HL-60/S4 treated with retinoic acid at 250 ng/mL for 4 days and 3 days (cell line): ENCODE measurements around the gene ZSCAN23.
"Not testable (repeated sequence)": the region's sequence is repeated elsewhere in the genome, so short reads cannot be mapped to it uniquely, and the experiment has no call there.

Experiments used
- in situ Hi-C: fragments of 300-500 bp; cut with MboI; formaldehyde crosslinking; loops from 2 replicates; pipeline ENCODE4 v1.7.0; 2022; ENCODE audit warnings: low sequenced_read_pairs

ZSCAN23 gene

DNA sequence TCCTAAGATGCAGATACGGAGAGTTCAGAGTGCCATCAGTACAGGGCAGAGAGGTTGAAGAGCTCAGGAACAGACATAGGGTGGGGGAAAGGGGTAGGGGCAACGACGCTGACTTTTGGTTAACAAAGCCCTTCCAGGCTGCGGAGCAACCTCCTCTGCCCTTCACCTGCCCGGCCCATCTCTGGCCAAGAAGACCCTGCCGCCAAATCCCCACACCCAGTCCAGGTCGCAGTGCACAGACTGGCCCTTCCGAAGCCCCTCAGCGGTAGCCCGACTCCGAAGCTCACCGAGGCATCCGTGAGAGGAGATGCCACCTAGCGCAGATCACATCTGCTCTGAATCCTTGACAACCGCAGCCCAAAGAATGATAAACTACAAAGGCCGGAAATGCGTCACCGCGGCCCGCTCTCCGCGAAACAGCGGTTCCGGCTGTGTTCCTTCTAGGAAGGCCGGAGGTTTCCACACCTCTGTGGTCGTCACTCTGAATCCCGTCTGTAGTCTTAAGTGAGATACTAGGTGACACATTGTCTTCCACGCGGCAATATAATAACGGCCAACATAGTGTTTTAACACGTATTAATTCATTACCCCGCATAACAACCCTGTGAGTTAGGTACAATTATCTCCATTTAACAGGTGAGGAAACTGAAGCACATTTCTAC, at the start of gene ZSCAN23:
Gene ZSCAN23, minus strand, starts transcription at position 380 of the 662 bp plus-strand sequence. CDS start 7,225 bp downstream, outside the sequence.
- in situ Hi-C loops = no loop called here

DNA sequence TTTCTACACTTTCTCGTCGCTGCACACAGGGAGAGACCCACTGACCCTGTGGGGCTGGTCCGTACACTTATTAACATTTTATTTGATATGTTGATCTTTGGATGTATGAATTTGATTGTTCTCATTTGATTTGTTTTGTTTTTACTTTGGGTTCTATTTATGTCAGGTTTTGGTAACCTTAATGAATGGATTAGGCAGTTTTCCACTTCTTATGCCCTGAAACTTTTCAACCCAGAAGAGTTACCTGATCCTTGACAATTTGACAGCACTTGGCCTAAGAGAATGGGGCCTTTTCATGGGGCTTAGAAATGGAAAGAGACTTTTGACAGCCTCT, 48.7 kb upstream of the ZSCAN23 start:
- in situ Hi-C loops = no loop called here

DNA sequence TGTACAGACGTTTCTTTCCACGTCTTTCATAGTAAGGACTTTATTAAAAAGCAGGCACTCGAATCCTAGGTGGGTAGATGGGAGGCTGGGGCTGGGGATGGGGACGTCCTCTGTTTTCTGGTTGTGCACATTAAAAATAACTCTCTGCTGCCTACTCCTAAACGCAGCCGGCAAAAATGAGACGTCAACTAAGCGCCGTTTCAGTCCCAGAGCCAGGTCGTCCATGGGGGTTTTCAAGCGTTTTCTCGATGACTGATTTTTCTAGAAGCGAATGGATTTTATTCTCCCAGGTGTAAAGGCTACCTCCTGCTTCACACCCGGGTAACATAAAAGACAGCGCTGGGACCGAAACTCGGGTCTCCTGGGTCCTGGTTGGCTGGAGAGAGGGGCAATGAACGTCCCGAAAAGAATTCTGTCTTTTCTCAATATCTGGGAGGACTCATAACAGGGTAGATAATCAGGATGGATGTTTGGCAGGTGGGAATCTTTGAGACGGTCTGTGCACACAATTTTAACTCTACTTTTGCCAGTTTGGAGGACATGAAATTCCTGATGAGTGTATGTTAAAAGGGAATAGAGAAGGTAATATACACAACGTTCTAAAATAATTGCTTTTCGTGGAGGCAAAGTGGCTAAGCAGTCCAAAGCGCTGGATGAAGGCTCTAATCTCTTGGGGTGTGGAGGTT, 47.1 kb upstream of the ZSCAN23 start:
- in situ Hi-C loops = no loop called here

DNA sequence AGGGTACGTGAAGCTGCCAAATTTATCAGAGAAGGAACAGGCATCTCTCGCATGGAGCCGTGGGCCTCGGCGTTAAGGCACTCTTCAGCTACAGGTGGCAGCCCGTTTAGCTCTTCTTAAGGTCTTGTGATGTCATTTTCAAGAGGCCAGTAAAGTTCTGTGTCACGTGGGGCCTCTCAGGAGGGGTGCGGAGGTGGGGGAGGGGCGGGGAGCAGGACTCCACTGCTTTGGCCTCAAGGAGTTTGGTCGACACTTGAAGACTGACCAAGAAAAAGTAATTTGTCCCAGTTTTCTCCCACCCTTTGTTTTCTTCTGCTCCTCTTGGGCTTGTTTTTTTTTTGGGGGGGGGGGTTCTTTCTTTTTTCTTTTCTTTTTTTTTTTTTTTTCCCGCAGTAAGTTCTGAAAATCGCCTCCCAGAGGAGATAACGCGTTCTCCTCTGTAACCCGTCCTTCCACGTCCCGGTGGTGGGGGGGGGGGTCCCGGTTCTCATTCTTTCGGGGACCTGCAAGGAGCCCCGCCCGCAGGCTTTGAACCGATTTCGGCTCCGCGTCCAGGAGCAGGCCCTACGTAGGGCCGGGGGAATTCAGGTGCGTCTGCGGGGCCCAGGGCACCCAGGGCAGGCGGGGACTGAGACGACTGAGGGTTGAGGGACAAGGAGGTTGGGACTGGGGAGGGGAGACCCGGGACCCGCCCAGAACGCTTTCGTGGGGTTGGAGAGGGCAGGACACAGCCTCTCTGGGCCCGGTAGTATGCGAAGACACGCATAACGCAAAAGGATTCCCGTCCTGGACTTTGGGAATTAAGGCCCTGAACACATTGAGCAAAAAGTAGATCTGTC, 46.3 kb upstream of the ZSCAN23 start:
- in situ Hi-C loops = no loop called here

DNA sequence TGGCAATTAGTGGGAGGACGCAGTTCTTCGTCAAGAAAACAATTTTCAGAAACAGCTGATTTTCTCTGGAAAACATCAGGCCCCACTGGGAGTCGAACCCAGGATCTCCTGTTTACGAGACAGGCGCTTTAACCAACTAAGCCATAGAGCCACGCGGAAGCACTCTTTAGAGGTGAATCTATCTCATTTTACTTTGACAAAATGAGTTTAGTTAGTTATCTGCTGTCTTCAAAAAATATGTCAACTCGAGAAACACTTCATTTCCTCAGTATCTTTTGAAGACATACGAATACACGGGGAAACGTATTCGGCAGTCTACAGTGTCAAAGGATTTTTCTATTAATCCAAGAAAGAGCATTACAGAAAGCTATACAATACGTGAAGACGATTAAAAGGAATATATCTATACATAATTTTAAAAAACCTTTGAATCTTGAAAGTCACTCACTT, 45.6 kb upstream of the ZSCAN23 start:
- in situ Hi-C loops = no loop called here

DNA sequence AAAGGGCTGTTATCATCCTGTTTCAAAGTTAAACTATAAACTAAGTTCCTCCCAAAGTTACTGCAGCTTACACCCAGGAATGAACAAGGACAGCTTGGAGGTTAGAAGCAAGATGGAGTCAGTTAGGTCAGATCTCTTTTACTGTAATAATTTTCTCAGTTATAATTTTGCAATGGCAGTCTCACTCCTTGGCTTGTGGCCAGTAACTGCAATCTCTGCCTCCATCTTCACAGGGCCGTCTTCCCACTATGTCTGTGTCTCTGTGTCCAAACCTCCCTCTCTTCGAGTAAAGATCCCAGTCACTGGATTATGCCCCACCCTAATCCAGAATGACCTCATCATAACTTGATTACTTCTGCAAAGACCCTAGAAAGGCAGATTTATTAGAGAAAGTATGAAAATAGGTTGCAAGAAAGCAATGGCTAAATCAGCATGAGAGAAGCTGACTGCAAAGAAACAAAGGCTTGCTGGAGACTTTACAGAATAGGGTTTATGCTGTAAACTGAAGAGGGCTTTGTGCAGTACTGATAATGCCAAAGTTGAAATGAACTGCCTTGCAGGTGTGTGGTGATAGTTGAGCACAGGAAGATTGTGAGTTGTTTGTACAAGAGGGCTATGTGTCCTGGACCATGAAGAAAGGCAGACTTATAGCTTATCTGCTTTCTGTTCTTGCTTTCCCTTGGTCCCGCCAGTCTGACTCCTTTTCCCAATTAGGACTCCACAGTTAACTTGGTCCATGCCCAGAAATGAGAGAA, 43.9 kb upstream of the ZSCAN23 start:
- in situ Hi-C loops = no loop called here

DNA sequence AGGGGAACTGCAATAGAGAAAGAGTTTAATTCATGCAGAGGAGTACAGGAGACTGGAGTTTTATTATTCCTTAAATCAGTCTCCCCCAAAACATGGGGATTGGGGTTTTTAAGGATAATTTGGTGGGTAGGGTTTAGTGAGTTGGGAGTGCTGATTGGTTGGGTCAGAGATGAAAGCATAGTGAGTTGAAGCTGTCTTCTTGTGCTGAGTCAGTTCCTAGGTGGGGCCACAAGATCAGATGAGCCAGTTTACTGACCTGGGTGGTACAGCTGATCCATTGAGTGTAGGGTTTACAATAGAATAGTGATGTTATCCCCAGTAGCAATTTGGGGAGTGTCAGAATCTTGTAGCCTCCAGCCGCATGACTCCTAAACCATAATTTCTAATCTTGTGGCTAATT, 43.2 kb upstream of the ZSCAN23 start:
- in situ Hi-C loops = no loop called here

DNA sequence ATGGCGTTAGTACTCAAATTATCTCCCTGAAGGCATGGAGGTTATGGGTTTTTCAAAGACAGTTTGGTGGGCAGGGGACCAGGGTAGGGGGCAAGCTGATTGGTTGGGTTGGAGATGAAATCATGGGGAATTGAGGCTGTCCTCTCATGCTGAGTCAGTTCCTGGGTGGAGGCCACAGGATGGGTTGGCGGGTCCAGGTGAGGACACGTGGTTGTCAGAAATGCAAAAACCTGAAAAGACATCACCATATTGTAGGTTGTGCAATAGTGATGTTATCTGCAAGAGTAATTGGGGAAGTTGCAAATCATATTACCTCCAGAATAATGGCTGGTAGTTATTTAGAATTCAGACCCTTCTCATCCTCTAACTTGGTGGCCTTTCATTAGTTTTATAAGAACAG, 42.2 kb upstream of the ZSCAN23 start:
- in situ Hi-C loops = no loop called here

DNA sequence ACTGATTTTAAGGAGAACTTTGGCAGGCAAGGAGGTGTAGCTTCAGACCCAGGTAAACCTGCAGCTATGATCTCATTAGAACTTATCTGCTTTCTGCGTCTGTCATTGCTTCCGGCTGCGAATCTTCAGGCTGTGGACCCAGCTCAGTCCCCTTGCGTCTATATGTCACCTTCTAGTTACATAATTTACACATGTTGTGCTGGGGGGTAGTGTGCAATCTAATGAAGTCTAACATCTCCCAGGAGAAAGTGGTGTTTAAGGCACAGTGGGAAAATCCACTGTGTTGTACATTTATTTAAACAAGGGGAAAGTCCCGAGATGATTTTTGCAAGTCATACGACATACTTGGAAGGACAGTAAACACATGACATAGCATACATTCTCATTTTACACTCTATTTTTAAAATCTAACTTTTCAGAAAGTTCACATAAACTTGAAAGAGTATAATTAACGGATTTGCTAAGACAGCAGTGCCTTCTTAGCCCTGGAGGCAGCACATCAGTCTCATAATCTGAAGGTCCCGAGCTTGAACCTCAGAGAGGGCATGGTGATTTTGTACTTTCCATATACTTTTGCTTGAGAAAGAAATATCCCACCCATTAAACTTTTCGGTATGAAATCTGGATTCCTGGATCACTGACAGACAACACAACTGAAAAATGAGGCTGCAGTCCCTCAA, 37.1 kb upstream of the ZSCAN23 start:
- in situ Hi-C loops = no loop called here

DNA sequence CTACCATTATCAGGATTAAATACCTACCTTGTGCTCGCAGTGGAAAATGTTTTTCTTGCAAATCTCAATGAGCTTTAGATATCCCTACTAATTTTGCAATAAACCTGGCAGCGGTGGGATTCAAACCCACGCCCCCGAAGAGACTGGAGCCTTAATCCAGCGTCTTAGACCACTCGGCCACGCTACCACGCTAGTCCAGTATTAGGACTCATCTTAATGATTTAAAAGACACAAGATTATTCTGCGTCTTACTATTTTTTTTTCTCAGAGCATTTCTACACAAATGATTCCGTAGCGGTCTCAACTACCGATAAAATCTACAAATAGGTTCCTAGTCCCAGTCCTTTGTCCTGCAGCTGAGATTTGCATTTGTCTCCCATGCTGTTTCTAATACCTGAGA, 35.2 kb upstream of the ZSCAN23 start:
- in situ Hi-C loops = no loop called here

DNA sequence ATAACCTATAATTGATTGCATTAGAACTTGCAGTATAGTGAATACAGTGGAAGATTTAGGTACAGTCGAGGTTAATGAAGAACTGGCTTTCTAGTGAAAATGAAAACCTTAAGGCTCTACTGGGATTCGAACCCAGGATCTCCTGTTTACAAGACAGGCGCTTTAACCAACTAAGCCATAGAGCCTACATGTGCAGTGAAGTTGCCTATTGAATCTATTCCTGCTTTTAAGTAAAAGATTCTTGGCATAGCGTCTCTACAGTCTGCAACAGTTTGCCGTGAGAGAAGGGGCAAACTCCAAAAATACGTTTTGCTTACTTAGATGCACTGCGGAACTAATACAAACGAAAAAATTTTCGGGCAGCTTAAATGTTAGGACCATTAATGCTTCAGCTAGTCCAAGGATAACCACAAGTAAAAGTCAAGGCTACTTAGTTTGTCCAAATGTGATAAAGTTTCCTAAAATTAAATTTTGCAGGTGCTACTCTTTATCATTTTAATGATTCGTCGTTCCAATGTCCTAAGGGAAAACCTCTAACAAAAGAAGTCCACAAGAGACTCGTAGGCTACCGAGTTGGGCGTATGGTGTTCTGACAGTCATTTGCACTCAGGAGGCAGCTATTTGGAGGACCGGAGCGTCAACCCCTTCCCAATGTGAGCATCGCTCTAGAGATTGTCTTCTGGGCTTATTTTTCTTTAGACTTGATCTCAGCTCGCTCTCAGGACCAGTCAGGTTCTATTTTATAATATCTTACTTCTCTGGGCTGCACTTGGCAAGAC, 31.3 kb upstream of the ZSCAN23 start:
- in situ Hi-C loops = no loop called here

DNA sequence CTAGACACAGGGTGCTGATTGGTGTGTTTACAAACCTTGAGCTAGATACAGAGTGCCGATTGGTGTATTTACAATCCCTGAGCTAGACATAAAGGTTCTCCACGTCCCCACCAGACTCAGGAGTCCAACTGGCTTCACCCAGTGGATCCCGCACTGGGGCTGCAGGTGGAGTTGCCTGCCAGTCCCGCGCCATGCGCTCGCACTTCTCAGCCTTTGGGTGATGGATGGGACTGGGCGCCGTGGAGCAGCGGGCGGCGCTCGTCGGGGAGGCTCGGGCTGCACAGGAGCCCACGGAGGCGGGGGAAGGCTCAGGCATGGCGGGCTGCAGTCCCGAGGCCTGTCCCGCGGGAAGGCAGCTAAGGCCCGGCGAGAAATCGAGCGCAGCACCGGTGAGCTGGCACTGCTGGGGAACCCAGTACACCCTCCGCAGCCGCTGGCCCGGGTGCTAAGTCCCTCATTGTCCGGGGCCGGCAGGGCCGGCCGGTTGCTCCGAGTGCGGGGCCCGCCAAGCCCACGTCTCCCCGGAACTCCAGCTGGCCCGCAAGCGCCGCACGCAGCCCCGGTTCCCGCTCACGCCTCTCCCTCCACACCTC, 26.0 kb upstream of the ZSCAN23 start:
- in situ Hi-C loops = not testable (repeated sequence)

DNA sequence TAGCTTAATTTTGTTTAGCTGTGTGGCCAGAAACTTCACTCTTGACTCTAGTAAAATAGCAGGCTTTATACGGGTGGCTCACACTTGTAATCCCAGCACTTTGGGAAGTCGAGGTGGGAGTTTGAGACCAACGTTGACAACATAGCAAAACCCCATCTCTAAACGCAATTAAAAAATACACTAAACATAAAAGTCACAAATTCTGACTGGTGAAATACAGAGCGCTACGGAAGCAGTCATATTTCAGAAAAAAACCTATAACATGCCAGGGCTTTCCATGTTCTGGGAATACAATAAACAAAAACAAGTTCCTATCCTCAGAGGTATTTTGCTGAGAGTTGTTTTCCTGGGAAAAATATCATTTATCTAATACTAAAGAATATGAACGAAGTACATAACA, 24.8 kb upstream of the ZSCAN23 start:
- in situ Hi-C loops = no loop called here

DNA sequence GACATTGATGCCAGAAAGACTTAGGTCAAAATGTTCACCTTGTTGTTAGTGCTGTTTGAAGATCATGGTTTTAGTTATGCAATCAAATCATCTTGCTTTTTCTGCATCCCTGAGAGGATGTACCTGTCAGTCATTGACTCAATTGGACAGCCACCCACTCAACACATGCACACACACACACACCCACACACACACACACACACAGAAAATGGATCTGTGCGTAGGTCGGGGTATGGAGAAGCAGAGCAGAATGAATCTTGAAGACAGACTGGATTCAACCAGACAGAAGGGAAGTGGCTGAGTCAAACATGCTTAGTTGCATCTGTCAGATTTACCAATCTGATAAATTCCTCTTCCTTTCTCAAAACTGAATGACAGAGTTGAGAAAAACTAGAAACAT, 19.1 kb upstream of the ZSCAN23 start:
- in situ Hi-C loops = no loop called here

DNA sequence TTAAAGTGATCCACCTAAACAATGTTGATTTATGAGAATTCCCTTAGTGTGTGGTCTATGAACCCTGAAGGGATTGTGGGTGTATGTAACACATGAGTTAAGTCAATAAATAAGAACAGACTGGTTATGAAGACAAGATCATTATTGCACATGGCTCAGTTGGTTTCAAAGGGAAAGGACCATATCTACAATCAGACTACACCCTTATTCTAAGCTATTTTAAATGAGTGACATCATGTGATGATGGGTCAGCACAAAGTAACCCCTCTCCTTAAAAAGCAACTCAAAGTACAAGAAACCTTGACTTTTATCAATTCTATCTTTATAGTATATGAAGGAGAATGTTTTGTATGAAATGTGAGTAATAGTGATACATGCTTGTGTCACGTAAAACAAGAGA, 15.3 kb upstream of the ZSCAN23 start:
- in situ Hi-C loops = no loop called here

DNA sequence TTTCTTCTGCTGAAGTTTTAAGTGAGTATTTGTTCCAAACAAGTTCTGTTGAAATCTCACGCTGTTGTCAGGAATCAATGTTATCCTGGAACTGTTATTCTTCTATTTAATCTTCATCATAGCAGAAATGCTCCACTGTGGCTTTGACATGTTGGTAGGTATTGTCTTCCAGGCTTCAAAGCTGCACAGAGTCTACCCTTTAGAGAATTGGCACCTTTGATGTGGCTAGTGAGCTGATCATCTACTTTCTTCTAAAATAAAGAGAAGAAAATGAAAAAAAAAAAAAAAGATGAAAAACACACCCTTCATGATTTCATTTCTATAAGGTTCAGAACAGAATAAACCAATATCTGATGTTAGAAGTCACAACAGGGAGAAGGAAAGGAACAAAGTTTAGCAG, 5.8 kb upstream of the ZSCAN23 start:
- in situ Hi-C loops = no loop called here

DNA sequence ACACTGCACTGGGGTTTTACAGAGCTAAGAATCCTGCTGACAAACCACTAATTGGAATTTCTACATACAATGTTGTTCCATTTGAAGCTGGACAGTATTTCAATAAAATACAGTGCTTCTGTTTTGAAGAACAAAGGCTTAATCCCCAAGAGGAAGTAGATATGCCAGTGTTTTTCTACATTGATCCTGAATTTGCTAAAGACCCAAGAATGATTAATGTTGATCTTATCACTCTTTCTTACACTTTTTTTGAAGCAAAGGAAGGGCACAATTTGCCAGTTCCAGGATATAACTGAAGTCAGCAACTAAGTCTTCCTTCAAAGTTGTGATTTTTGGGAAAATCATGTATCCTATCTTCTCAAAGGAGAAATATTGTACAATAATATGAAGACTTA, 4.2 kb upstream of the ZSCAN23 start:
- in situ Hi-C loops = not testable (repeated sequence)

DNA sequence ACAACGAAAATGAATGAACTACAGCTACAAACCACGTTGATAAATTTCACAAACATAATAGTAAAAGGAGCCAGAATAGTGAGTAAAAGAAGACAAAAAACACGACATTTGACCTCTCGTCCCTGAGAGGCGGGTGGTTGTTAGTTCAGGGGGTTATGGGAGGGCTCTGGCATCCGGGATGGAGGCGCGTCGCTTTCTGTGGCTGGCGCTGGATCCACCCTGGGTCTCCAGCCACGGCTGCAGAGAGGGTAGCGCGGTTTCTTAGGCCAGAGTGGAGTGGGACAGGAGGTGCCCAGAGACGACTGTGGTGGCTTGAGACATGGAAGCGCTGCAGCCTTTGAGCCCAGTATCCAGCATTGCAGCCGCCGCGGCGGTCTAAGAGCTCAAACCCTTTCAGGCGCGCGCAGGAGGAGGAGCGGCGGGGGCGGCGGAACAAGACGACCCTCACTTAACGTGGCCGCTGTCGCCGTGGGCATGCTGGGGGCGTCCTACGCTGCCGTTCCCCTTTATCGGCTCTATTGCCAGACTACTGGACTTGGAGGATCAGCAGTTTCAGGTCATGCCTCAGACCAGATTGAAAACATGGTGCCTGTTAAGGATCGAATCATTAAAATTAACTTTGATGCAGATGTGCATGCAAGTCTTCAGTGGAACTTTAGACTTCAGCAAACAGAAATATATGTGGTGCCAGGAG, 3.7 kb upstream of the ZSCAN23 start:
- in situ Hi-C loops = no loop called here

DNA sequence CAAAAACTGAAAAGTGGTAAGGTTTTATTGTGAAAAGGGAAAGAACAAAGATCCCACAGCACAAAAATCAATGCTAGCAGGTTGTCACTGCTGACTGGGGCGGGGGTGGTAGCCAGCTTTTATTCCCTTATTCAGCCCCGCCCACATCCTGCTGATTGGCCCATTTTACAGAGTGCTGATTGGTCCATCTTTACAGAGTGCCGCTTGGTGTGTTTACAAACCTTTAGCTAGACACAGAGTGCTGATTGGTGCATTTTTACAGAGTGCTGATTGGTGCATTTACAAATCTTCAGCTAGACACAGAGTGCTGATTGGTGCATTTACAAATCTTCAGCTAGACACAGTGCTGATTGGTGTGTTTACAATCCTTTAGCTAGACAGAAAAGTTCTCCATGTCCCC, 1.5 kb upstream of the ZSCAN23 start:
- in situ Hi-C loops = not testable (repeated sequence)
